Pancreas (tissue), 10 donors: ENCODE results near the gene KMT2D. TPM values are rescaled to one million over a fixed set of nuclear protein-coding genes. Genes with fewer than 3 reads are reported as not detected.

Experiments used
- ATAC-seq, 4 donors: fragments of 200-7000 bp; cut with Tn5 transposase; one replicate each; pipeline versions ENCODE4 v1.8.0 to v1.9.1; 2020; ENCODE audit warnings: mild to moderate bottlenecking in 4 of 4, moderate library complexity in 4 of 4
- DNase-seq, 6 donors: peaks; one replicate each; pipeline ENCODE4 v3.0.0-alpha.2; 2020
- FAIRE-seq: peaks from 2 replicates; lab custom pipeline; 2012; peaks lifted over from hg19 to GRCh38; lab: Jason Lieb, UNC
- H3K27ac ChIP-seq, 4 donors: fragments of 200-600 bp; sonication (generic); 1 replicate in 3 of 4; 2 replicates in 1 of 4; pipeline versions ENCODE4 v1.5.0 to v1.8.0; 2020
- H3K27me3 ChIP-seq, 4 donors: fragments of 200-600 bp; one replicate each; pipeline ENCODE4 v1.8.0; 2021
- H3K36me3 ChIP-seq, 3 donors: fragments of 200-600 bp; sonication (generic) in 1 of 3; one replicate each; pipeline versions ENCODE4 v1.5.0 to v1.8.0; 2020 to 2021
- H3K4me1 ChIP-seq, 3 donors: fragments of 200-600 bp; one replicate each; pipeline ENCODE4 v1.8.0; 2021
- H3K4me3 ChIP-seq, 4 donors: fragments of 200-600 bp; sonication (generic) in 2 of 4; one replicate each; pipeline versions ENCODE4 v1.5.0 to v1.8.0; 2020 to 2021
- H3K9me3 ChIP-seq, 4 donors: fragments of 200-600 bp; one replicate each; pipeline ENCODE4 v1.8.0; 2021
- WGBS, 2 donors: extraction: QIAGEN DNeasy Blood & Tissue Kit; methylation state at CpG; one replicate each; pipeline ENCODE4 v1.1.7; 2013; 5-methylcytosine and 5-hydroxymethylcytosine counted together
- intact Hi-C, 3 donors: fragments of 100-400 bp; cut with DNase I; formaldehyde crosslinking; loops; one replicate each; pipeline versions ENCODE4 v1.11.1 to v1.14.2; 2022
- polyA plus RNA-seq, 2 donors: library from polyadenylated mRNA; stranded (reverse); fragments of 200-250 nt; gene quantifications; one replicate each; pipeline ENCODE4 v1.2.3, GENCODE V29; 2013
- total RNA-seq, 6 donors: library from RNA; stranded (reverse); fragmentation: NEBNext Ultra II Directional in 4 of 6; extraction: Animal tissue kit (Norgen Biotek cat#: 25700) in 4 of 6; gene quantifications; one replicate each; pipeline versions ENCODE4 v1.2.1 to v1.2.4, GENCODE V29; 2021 to 2023
- TF ChIP-seq, protein P1 (sequence below), 4 donors: fragments of 200-600 bp; sonication (generic) in 3 of 4; IDR thresholded peaks; one replicate each; pipeline versions ENCODE4 v1.5.0 to v1.8.0; 2021; ENCODE audit warnings: antibody characterized with exemption in 4 of 4
- donor health status: healthy with polysubstance abuse.
- donor health status: DM: no; HTN: no; CAD: no; lungs with moderate emphysema.
- donor health status: DM: no; HTN: no; CAD: no.
- donor health status: control.
- donor health status: control.
- donor health status: Bipolar disorder and iron deficiency.
- donor health status: DM: yes; HTN: yes; CAD: no.
- donor health status: DM: no; HTN: no; CAD: no.
- donor health status: DM: no; HTN: no; CAD: no.
- donor health status: DM: yes; HTN: yes; CAD: no.

KMT2D gene
- total and polyA plus RNA-seq, 8 donors: 20.0 to 79.3 (median 39.5) TPM

DNA sequence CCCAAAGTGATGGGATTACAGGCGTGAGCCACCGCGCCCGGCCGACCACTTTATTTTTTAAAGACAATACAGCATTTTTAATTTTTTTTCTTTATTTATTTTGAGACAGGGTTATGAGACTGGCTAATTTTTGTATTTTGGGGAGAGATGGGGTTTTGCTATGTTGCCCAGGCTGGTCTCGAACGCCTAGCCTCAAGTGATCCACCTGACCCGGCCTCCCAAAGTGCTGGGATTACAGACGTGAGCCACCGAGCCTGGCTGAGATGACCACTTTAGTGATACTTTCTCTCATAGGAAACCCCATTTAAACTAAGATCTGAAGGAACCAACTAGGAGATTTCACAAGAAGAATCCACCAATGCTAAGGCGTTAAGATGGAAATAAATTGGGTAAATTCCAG lies 10.4 kb upstream of the KMT2D start:
- DNase-seq (no peak), ATAC-seq (no peak), FAIRE-seq (no peak)
- WGBS, 2 donors: 81 to 86% methylated on average over 11 of the region's 11 CpGs
- Histone ChIP-seq H3K9me3 (no peaks in the 10 kb centered on the region), H3K4me3 (no peak overlapping the region), H3K27ac (no peak overlapping the region), H3K36me3 (no peaks in the 10 kb centered on the region), H3K4me1 (peaks cover 0 to 5% (median 4%) of the 10 kb centered on the region in 3 donors), H3K27me3 (no peaks in the 10 kb centered on the region)
- TF ChIP-seq, protein P1, sequence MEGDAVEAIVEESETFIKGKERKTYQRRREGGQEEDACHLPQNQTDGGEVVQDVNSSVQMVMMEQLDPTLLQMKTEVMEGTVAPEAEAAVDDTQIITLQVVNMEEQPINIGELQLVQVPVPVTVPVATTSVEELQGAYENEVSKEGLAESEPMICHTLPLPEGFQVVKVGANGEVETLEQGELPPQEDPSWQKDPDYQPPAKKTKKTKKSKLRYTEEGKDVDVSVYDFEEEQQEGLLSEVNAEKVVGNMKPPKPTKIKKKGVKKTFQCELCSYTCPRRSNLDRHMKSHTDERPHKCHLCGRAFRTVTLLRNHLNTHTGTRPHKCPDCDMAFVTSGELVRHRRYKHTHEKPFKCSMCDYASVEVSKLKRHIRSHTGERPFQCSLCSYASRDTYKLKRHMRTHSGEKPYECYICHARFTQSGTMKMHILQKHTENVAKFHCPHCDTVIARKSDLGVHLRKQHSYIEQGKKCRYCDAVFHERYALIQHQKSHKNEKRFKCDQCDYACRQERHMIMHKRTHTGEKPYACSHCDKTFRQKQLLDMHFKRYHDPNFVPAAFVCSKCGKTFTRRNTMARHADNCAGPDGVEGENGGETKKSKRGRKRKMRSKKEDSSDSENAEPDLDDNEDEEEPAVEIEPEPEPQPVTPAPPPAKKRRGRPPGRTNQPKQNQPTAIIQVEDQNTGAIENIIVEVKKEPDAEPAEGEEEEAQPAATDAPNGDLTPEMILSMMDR (IDR thresholded peaks at IDR 0.05): no peak
- intact Hi-C loops: no loop called here

DNA sequence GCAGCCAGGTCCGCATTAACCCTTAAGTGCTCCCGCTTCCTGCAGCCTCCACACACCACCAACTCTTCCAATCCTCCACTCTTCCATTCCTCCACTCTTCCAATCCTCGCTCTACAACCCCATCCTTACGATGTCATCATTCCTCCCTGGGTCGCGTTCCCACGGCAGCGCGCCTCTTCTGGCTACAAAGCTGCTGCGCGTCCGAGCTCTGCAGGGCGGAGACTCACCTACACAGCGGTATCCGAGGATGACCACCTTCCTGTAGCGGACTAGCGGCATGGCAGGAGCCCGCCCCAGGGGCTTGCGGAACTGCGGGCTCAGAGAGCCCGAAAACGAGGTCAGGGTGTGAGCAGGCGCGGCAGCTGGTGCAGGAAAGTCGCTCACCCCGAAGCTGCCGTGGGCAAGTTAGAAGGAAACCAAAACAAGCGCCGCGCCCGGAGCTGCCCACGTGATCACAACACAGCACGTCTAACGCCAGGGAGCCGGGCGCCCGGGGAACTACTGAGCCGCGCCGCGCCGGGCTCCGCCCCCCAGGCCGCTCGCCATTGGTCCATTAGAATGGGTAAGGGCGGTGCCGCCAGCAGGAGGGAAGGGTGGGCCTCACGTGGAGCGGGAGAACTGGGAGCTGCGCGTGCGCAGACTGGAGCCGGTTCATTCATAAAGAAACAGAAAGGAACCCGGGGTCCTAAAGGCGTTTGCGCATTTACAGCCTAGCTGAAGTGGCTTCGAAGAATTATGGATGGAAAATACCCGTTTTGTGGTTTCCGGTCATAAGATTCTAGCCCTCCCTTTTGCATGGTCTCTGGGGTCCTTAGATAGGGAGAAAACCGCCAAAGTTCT lies 9.1 kb upstream of the KMT2D start, which contains the start of gene RHEBL1:
Gene RHEBL1 (minus strand): TSS at position 473 of the 840 bp plus-strand sequence. CDS start 194 bp downstream, at position 279.
- H3K27ac ChIP-seq: peak within 1 kb of the TSS in 3 of 4 donors; percentile 50 to 64 (median 58)
- intact Hi-C loops: no loop called here
- no peaks in the 10 kb centered on the region for H3K9me3 ChIP-seq
- no peaks in the 10 kb centered on the region for H3K27me3 ChIP-seq
- DNase-seq (peak; percentile 97 to 99 (median 98)), ATAC-seq (peak; percentile 100), FAIRE-seq (peak; percentile 66)
- WGBS, 2 donors: 0% methylated on average over 60 of the region's 60 CpGs
- H3K4me1 ChIP-seq: peaks cover 0 to 5% (median 4%) of the 10 kb centered on the region in 3 donors
- TF ChIP-seq, protein P1 (IDR thresholded peaks at IDR 0.05): no peak
- no peaks in the 10 kb centered on the region for H3K36me3 ChIP-seq
- H3K4me3 ChIP-seq: peak within 1 kb of the TSS; percentile 52 to 84 (median 57)

DNA sequence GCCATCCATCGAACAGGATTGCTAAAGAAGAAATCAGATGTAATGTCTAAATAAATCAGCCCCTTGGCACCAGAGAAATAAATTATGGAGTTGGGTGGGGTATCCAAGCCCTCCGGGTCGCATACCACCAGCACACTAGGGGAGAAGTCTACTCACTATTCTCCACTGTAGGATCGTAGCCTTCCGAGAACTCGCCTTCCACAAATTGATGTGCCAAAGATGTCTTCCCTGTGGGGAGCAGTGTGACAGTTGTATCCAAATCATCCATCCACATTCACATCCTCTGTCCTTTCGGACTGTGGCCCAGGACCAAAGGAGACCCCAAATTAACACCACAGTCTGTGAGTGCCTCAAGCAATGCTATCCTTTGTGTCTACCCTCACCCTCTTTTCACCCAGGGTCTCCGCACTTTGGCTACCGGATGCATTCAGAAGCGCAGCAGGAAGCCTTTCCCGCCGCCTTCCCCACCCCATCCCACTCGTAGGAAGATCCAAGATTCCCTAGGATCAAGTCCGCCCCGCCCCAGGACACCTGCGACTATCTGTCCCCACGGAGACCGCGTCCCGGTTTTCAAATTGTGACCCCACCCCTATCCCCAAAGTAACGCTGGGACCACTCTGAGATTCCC lies 8.4 kb upstream of the KMT2D start:
- ATAC-seq: no peak
- 13% methylated on average over 21 of the region's 21 CpGs for WGBS, 2 donors
- Histone ChIP-seq H3K9me3 (no peaks in the 10 kb centered on the region), H3K4me3 (peak overlapping the region in 3 of 4 donors; percentile 52 to 84 (median 54)), H3K27me3 (no peaks in the 10 kb centered on the region), H3K36me3 (no peaks in the 10 kb centered on the region), H3K4me1 (peaks cover 0 to 5% (median 4%) of the 10 kb centered on the region in 3 donors), H3K27ac (no peak overlapping the region)
- no peak for FAIRE-seq
- intact Hi-C loops: no loop called here
- TF ChIP-seq, protein P1 (IDR thresholded peaks at IDR 0.05): no peak
- DNase-seq: peak in 1 of 6 donors; percentile 56

DNA sequence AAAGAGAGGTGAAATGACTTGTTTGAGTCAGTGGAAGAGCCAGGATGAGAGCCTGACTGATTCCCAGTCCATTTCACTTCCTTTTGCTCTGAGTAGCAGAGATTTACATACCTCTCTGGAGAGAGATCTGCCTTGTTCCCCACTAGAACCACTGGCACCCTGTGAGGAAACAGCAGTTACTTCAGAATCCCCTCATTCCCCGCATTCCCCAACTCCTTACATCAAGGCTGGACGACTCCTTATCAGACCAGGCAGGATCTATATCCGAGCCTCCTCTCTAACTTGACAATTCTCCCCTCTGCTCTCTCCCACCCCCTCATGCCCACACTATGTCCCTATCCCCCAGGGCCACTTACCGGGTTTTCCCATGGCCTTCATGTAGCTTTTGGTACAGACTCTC lies 5.5 kb upstream of the KMT2D start:
- WGBS, 2 donors: 32 to 56% methylated on average over 4 of the region's 4 CpGs
- H3K4me1 ChIP-seq: peaks cover 0 to 5% (median 4%) of the 10 kb centered on the region in 3 donors
- intact Hi-C loops: no loop called here
- no peak for ATAC-seq
- DNase-seq: no peak
- H3K27ac ChIP-seq: no peak overlapping the region
- no peaks in the 10 kb centered on the region for H3K9me3 ChIP-seq
- TF ChIP-seq, protein P1 (IDR thresholded peaks at IDR 0.05): no peak
- FAIRE-seq: no peak
- H3K36me3 ChIP-seq: no peaks in the 10 kb centered on the region
- no peaks in the 10 kb centered on the region for H3K27me3 ChIP-seq
- no peak overlapping the region for H3K4me3 ChIP-seq
